SH-SY5Y (cell line): ENCODE results near the gene SPAG9.

Experiments used
- GATA2 ChIP-seq: IDR thresholded peaks from 2 replicates; pipeline ENCODE4 v1.6.1; 2011; ENCODE audit warnings: mild to moderate bottlenecking, low read depth, low read length
- GATA3 ChIP-seq: IDR thresholded peaks from 2 replicates; pipeline ENCODE4 v1.6.1; 2011; ENCODE audit warnings: low read depth, mild to moderate bottlenecking, low read length, moderate library complexity

- TF ChIP-seq GATA2 (no peak), GATA3 (no peak)
Measured at GRCh38 chr17:50914505-50915063, 206.1 kb downstream of the SPAG9 start.
